GM21619 (cell line): Measurements from ENCODE around the gene TCF4.

Experiments
- ATAC-seq: cut with Tn5 transposase; IDR thresholded peaks from one replicate; pipeline ENCODE4 v1.9.1; 2021; ENCODE audit not compliant: unreplicated experiment

Gene TCF4

DNA sequence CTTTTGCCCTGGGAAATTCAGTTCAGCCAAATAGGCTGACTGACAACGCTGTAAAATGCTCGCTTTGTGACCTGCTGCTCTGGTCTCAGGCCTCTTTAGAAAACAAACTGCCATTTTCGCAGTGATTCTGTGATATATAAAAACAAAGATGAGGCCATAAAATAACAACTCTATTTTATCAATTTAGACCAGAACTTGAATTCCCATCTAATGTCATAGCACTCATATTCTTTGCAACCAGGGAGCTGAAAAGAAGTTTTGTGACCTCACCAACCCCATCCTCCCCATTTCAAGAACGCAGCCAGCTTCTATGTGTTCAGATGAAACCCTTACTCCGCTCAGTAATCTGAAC is 40.3 kb downstream of the TCF4 start:
- no peak for ATAC-seq

DNA sequence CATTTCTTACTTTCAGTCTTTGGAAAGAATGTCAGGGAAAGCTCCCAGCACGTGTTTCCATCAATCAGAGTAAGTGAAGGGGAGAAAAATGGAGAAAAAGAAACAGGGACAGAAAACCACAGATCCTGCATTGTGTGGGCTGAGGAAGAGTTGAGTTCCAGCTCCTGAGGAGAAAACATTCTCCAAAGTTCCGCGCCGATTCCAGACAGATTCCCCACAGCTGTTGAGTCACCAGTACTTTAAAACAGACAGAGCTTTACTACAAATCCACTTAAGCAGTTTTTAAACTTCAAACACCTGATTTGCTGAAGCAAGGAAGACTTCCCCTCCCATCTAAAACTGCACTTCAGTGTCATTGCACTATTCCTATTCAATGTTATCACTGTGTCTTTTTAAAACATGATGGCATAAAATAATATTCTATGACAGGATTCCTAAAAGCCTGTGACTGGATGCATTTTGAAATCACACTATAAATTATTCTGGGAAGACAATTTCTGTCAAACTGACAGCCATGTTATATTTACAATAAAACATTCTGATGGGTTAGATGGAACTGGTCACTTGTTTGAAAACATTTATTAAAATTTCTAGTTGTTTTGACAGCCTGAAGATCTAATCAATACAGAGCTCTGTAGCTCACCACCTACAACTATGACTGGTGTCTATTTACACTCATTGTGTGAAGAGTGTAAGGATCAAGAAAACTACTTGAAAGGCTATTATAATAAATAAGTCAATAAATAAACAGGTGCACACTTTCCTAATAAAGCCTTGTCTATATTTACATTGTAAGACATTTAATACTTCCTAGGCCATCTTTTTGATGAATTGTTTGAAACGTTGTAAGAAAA is 40.9 kb downstream of the TCF4 start:
- no peak for ATAC-seq

DNA sequence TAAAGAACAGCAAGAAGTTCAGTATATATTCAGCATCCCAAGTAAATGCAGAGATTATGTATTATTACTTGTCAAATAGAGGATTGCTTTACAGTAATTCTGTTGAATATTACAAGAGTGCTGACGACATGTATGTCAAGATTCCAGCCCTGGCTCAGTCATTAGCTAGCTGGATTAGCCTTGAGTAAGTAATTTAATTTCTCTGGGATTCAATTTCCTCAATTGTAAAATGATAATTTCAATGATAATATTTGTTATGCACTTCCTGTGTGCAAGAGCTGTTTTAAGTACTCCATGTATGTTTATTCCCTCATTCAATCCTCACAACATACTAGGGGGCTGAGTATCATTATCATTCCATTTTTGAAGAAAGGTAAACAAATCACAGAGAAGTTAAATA is 44.0 kb downstream of the TCF4 start:
- no peak for ATAC-seq

DNA sequence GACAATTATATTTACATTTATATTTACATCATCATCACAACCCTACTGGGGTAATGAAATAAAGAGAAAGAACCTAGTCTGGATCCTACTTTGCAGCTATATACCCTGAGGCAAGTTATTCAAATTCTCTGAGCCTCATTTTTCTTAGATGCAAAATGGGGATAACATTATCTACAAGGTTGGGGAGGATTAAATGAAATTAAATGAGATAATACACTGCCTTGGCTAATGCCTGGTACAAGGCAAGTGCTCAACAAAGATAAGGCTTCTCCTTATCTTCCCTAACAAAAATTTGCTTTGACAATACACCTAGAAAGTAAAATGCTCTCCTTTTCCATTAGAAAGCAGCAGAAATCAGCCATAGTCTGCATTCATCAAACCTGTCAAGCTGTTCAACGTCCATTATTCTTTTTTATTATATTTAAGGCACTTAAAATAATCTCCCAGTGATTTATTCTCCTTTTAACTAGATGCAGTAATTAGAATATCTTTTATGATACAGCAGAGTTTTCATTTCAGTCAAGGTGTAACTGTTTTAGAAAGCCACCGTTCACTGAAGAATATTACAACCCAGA is 44.8 kb downstream of the TCF4 start:
- ATAC-seq: no peak

DNA sequence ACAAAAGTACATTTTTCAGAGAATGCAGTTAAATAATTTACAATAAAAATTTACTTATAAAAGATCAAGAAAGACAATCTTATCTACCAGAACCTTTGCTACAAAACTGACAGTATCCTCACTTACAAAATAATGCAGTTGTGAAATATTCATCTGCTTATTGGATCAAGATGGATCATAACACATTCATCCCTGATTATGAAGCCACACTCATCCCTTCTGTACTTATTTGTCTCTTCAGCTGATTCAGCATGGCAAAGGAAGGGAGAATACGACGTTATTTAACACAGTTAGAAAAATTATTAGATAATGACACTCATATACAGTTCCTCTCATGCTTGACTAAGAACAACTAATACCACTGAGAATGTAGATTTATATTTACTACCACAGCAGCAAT is 46.4 kb downstream of the TCF4 start:
- no peak for ATAC-seq

DNA sequence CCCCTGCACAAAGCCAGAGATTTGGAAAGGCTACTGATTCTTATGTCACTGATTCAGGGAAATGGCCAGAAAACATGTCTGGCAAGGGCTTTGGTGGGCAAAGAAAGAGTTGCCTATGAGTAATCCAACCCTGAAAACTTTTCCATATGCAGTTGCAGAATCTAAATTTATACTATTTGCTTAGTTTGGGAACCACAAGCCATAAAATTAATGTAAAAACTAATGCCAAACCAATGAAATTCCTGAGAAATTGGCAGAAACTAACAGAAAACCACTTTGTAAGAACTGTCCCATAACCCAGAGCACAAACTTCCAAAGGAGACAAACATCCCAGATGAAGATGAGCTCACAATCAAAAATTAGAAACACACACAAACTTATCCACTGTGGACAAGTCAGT is 48.8 kb downstream of the TCF4 start:
- ATAC-seq: no peak

DNA sequence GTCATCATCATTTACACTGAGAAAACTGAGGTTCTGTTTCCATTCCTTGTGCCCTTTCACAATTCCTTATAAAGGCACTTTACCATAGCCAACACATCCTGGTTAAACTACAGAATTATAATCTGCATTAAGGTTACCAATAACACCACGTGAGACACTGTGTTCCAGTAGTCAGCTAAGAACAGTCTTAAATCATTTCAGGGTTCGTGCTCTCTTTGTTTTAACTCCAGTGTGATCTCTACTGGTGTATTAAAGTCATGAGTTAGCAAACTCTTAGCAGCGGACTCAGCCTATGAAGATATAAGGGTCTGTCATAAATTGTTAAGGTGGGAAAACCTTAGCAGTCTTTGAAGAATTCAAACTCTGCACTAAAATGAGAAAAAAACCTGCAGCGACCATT is 53.0 kb downstream of the TCF4 start:
- ATAC-seq: no peak

DNA sequence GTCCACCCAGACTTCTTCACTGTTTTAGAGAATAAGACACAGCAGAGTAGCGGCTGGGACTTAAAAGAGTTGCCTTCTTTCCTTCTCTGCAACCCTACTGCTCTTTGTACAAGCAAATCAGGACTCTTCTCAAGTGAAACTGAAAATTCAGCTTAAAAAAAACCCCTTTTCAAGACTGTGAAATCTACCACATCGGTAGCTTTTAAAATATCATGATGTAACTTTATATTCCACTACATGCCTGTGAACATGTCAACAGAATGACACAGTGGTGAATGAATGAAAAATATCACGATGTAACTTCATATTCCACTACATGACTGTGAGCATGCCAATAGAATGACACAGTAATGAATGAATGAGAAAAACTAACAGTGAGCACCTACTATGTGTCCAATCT is 53.4 kb downstream of the TCF4 start:
- peak; percentile 37 for ATAC-seq

DNA sequence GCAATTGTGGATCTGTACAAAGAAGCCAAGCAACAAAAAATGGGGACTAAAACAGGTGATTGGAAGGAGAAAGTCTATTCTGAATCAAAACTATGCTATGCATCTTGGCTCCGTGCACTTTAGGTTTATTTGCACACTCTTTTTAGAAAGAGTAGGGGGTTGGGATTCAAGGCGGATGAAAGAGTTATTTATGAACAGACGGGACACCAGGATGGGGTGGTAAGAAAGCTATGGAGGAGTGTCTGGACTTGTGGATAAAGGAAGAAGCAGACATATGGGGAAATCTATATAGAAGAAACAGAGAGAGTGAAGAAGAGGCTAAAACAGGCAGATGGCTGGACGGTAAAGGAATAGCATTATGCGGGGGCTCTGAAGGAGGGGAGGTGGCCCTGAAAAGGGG is 57.8 kb downstream of the TCF4 start:
- ATAC-seq: no peak

DNA sequence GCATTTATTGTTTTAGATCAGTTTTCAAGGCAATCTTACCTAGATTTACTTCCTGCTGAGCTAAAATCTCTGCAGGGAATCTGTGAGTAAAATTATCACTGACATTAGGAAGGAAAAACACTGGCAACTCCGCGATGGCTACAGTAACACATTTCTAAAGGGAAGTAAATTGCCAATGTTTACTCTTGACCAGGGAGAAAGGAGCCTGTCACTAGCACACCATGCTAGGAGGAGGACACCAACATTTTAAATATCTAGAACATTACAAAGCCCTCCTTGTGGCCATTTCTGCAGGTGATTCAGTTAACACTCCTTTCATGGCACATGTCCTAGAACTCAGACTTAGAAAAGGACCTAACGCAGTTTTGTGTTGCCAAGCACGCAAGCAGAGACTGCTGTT is 58.4 kb downstream of the TCF4 start:
- no peak for ATAC-seq

DNA sequence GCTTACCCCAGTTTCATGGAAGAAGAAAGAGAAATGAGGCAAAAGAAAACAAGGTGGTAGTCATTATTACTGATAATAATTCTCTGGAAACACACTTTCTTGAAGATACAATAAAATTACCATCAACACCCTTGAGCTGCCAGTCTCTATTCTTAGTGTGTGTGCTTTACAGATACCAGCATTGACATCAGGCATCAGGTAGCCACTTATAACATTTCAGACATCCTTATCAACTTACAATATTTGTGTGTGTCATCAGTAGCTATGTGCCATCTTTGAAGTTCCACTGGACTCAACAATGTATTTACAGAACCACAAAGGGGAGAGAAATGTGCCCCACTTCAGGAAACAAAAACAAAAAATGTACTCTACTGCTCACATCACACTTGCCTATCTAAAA is 62.1 kb downstream of the TCF4 start:
- no peak for ATAC-seq

DNA sequence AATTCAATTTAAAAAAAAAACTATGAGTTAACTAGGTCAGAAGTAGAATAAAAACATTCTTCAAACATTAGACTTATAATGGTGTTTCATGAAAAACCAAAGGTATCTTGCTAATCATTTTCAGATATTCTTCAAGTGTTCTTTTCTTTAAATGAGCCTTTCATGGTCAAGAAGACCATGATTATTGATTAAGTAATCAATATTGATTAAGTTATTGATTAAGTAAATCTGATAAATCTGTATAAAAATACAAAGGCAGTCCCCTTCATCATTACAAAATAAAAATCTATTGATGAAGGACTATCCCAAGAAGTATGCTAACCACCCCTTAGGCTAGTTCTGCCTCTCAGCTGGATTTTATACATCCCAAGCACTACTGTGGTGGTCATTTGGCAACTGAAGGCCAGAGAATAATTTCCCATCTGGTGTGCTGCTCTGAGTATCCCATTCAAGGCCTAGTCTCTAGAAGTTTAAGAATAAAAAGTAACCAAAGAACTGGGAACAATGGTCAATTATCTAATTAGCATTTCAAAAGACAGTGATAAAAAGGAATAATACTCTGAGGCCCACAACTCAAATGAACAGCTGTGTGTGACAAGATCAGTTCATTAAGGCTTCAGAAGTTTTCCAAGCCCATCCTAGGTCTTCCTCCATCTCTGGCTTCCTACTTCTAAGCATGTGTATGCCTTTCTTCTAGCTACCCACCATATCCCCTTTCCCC is 63.5 kb downstream of the TCF4 start:
- ATAC-seq: no peak

DNA sequence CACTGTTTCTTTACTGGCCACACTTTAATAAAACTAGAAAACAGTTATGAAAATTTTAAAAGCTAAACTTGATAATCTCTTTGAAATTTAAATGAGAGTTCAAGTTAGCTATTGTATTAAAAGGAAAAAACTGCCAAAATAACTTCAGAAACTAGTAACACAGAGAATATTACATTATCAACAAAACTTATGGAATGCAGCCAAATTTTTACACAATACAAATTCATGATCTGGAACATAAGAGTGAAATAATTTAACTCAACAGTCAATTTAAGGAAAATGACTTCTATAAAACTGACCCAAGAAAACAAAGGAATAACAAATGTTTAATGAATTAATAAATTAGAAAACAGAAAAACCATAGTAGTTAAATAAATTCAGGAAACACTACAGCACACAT is 65.0 kb downstream of the TCF4 start:
- no peak for ATAC-seq

DNA sequence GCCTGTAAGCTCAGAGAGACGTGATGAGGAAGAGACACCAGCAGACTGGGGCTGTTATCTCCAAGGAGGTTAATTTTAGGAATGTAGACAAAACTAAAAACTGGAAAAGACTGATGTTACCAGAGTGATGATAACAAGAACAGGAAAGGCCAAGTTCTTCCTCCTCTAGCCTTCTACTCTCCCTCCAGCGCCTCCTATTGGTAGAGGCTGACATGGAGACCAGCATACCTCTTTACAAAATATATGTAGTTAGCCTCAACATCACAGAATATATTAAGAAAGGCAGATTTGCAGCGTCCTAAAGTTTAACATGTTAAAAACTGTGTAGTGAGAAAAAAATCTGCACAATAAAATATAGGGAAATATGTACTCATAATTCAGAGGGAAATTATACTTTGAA is 66.0 kb downstream of the TCF4 start:
- no peak for ATAC-seq

DNA sequence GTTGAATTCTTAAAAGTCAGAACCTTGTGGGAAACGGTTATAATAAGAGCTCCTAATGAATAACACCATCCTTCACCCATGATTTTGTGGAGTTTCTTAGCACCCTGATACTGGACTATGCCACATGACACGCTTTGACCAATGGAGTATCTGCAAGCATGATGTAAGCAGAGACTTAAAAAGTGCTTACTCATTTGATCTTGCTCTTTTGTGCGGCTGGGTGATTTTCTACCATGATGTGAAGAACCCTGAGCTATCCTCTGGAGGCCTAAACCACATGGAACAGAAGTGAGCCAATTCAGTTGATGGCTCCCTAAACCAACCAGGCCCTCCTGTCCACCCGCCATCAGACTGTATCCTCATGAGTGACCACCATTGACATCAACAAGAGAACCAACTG is 70.9 kb downstream of the TCF4 start:
- no peak for ATAC-seq

DNA sequence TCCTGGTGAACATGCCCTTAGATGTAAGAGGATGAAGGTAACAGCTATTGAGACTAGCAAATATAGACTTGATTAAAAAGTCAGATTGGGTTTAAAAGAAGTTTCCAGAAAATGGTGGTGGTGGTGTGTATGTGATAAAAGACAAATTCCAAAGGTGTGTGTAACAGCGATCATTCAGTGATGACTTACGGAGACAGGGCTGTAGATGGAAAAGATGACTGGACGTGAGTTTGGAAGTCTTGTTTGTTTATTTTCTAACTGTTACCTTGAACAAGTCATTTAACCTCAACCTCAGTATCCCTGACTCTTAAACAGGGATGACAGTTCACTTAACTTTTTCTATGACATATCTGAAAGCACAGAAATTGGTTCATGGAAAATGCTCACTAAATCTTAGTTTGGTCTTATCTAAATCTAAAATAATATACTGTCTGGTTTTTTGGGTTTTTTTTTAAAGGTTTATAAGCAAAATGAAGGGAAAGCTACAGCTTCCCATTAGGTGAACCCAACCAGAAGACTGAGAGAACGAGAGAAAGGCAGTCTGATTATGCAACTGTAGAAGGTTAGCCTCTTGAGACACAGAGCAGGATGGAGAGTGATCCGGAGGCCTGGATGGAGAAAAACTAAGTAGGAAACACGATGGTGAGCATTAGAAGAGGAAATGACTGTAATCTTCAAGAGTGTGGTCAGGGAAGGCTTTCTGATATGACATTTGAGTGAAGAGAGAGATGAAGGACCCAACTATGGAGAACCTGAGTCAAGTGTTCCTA is 71.9 kb downstream of the TCF4 start:
- ATAC-seq: no peak

DNA sequence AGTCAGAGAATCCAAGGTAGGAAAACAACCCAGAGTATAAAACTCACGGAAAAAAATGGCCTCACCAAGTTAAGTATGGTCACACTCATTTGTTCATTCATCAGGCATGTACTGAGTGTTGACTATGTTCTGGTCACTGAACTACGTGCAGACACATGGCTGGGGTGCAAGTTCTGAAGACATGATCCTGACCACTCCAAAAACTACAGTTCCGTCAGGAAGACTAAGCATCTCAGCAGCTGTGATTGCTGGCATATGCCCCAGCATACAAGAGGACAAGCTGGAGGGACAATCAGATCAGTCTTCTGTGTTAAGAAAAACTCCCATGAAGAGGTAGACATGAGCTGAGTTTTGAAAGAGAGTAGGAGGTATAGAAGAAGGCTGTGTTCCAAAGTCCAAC is 72.8 kb downstream of the TCF4 start:
- no peak for ATAC-seq

DNA sequence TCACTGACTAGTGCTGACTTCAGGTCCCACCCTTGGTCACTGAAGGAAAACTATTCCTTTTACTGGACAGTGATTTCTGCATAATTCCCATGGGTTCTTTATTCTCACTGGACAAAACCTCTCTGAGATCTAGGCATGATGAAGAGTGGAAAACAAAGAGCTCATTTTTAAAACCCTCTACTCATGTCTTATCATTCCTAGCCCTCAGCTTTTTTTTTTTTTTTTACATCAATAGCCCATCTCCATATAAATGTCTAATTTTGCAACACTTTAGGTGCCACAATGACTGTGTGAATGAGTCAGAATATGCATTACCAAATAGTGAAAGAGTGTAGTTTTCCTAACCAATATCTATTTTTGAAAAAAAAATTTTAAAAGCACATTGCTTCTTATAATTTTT is 74.8 kb downstream of the TCF4 start:
- ATAC-seq: no peak

DNA sequence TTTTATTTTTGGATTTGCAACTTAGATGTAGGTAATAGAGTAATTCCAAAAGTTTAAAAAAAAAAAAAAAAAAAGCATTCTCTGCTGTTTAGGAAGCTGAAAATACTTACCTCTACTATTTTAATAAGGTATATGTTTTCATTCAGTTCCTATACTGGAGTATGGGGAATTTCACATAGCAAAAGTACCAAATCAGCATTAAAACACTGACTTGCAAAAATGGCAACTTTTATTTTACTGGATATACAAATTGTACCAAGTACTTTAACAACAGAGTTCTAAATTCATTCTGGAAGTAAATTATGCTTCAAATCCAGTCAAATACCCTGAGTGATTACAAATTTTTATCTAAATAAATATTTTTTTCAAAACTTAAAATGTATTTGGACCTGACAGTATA is 76.7 kb downstream of the TCF4 start:
- ATAC-seq: no peak

DNA sequence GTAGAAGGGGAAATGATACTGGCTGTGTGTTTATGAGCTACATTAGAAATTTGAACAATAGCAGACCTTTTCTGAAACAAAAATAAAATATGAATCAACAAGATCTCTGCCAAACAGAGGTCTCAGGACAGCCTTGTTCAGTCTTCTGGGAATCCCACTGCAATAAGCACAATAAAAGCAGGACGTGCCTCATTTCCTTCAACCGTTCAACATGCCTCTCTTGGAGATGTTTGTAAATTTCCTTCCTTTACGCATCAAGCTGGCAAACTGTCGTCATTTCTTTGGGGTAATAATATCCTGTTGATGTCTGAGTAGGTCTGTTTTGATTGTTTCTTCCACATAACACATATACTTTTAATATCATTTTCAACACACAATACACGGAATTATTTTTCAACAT is 77.2 kb downstream of the TCF4 start:
- no peak for ATAC-seq

DNA sequence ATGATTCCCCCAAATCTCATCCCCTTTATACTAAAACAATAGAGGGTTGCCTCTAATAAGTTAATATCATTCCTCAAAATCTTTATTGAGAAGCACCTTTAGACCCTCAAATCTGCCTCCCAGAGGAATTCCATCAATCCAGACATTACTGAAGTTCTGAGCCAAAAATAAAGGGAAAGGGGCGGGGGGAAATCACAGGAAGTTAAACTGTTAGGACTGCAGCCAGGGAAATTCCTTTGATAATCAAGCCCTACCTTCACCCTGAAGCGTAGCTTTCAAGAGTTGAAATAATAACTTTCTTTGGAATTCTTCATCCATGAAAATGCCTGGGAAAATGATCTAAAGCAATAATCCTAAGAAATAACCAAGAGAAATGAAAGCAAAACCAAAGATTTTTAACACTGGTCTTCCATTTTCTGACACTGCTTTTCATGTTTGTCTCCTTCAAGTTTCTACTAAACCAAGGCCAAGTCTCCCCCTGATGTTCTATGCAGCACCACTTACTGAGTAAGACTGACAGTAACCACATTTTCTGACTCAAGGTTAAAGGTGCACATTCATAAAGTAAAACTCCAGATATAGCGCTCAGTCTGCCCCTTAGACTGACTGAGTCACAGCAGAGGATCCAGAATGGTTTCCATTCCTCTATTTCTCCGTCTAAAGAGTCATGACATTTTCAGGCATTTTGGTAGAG is 78.2 kb downstream of the TCF4 start:
- ATAC-seq: peak; percentile 86
